ENCODE measurements around the gene APOBEC3H. TPM values are rescaled to one million over a fixed set of nuclear protein-coding genes. Genes with fewer than 3 reads are reported as not detected.
A peak's percentile ranks its signal among the peaks of the same experiment; 100 is the strongest.
"Not testable (repeated sequence)": the region's sequence is repeated elsewhere in the genome, so short reads cannot be mapped to it uniquely, and the experiment has no call there.

The APOBEC3H gene
- 1 to 10 TPM in 3 of 6 donors, under 1 TPM in 3; 0.78 to 4.2 (median 1.0) TPM for total RNA-seq

DNA sequence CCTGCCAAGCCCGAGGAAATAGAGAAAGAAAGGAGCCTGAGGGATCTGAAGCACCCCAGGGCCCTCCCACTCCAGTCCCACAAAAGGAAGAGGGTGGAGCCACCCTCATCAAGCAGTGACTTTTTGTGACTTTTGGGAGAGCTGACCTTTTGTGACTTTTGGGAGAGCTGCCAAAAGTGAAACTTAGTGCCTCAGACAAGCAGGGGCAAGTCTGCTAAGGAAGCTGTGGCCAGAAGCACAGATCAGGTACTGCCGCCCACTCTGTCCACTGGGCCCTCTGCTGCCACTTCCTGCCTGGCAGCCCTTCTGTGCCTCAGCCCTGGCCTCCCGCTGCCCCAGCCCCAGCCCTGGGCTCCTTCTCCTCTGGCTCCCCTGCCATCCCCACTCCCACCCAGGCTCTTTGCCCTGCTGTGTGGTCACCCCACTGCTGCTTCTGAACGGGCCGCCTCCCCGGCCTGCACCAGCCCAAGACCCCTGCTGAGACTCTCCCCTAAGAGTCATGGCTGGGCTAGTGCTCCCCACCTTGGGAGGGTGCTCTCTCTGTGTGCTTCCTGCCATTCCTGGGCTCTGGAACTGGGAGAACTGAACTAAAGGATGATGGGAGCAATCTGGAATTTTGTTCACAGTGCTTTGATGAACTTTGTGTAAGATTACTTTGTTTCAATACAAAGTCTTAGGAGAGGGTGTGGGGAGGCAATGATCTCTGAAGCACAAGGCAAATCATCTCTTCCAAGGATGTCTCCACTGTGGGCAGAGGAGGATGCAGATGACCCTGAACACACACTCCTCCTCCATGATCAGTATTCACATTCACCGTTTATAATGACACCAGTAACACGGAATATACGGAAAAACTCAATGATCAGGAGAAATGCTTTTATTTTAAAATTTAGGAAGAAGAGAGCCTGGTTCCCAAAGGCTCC is at the start of gene APOBEC3H:
Gene APOBEC3H (plus strand): TSS at position 147 of the 923 bp plus-strand sequence. CDS start 3,035 bp downstream, outside the sequence.
- Histone ChIP-seq H3K9me3 (no peaks in the 10 kb centered on the region), H3K4me1 (peaks cover 7 to 13% (median 12%) of the 10 kb centered on the region in 4 donors), H3K27ac (peak within 1 kb of the TSS in 3 of 4 donors; percentile 67 to 80 (median 75)), H3K27me3 (no peaks in the 10 kb centered on the region), H3K36me3 (no peaks in the 10 kb centered on the region), H3K4me3 (no peak within 1 kb of the TSS)
- ATAC-seq (ENCODE audit: low FRiP score in 2 of 2) (peak; percentile 58 to 66), DNase-seq (peak; percentile 44 to 77)
- 63 to 68% methylated on average over 7 to 9 of the region's 9 CpGs for WGBS, 2 donors
- TF ChIP-seq EP300 (IDR thresholded peaks at IDR 0.05) = no peak
- TF ChIP-seq, protein P1, sequence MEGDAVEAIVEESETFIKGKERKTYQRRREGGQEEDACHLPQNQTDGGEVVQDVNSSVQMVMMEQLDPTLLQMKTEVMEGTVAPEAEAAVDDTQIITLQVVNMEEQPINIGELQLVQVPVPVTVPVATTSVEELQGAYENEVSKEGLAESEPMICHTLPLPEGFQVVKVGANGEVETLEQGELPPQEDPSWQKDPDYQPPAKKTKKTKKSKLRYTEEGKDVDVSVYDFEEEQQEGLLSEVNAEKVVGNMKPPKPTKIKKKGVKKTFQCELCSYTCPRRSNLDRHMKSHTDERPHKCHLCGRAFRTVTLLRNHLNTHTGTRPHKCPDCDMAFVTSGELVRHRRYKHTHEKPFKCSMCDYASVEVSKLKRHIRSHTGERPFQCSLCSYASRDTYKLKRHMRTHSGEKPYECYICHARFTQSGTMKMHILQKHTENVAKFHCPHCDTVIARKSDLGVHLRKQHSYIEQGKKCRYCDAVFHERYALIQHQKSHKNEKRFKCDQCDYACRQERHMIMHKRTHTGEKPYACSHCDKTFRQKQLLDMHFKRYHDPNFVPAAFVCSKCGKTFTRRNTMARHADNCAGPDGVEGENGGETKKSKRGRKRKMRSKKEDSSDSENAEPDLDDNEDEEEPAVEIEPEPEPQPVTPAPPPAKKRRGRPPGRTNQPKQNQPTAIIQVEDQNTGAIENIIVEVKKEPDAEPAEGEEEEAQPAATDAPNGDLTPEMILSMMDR (IDR thresholded peaks at IDR 0.05) = no peak
- peak in 1 of 4 donors; percentile 13 for TF ChIP-seq POLR2A (IDR thresholded peaks at IDR 0.05)
- TF ChIP-seq POLR2AphosphoS5 (IDR thresholded peaks at IDR 0.05) = no peak

GRCh38 chr22:39049486-39049885 is 47.6 kb upstream of the APOBEC3H start:
- not testable (repeated sequence) for H3K27ac ChIP-seq; H3K4me1 ChIP-seq; H3K36me3 ChIP-seq; H3K4me3 ChIP-seq; ATAC-seq (ENCODE audit: low FRiP score in 2 of 2); H3K9me3 ChIP-seq; DNase-seq; H3K27me3 ChIP-seq
- 82 to 86% methylated on average over 7 of the region's 7 CpGs for WGBS, 2 donors

- not testable (repeated sequence) for H3K4me3 ChIP-seq, H3K4me1 ChIP-seq, H3K9me3 ChIP-seq, H3K27me3 ChIP-seq, H3K27ac ChIP-seq, H3K36me3 ChIP-seq, DNase-seq
- peak in 1 of 2 donors; percentile 6 for ATAC-seq (ENCODE audit: low FRiP score in 2 of 2)
- 81 to 90% methylated on average over 10 to 14 of the region's 18 CpGs for WGBS, 2 donors
These were observed 45.1 kb upstream of the APOBEC3H start for GRCh38 chr22:39051844-39052495.

- WGBS, 2 donors = 91% methylated on average over 11 of the region's 11 CpGs
- H3K4me3 ChIP-seq = no peak overlapping the region
- ATAC-seq (ENCODE audit: low FRiP score in 2 of 2) (no peak), DNase-seq (no peak)
- TF ChIP-seq POLR2A (IDR thresholded peaks at IDR 0.05) = no peak
- TF ChIP-seq, protein P1 (IDR thresholded peaks at IDR 0.05) = no peak
- TF ChIP-seq POLR2AphosphoS5 (IDR thresholded peaks at IDR 0.05) = no peak
- no peak for TF ChIP-seq EP300 (IDR thresholded peaks at IDR 0.05)
- no peaks in the 10 kb centered on the region for H3K4me1 ChIP-seq
- H3K27ac ChIP-seq = no peak overlapping the region
- no peaks in the 10 kb centered on the region for H3K9me3 ChIP-seq
- H3K27me3 ChIP-seq = no peaks in the 10 kb centered on the region
- H3K36me3 ChIP-seq = no peaks in the 10 kb centered on the region
These were observed 41.4 kb upstream of the APOBEC3H start for GRCh38 chr22:39055658-39056057.

GRCh38 chr22:39061290-39061689 is 35.8 kb upstream of the APOBEC3H start:
- 51 to 59% methylated on average over 6 of the region's 6 CpGs for WGBS, 2 donors
- not testable (repeated sequence) for ATAC-seq (ENCODE audit: low FRiP score in 2 of 2); DNase-seq; H3K36me3 ChIP-seq; H3K27me3 ChIP-seq; H3K4me1 ChIP-seq; H3K27ac ChIP-seq; H3K4me3 ChIP-seq; H3K9me3 ChIP-seq

DNA sequence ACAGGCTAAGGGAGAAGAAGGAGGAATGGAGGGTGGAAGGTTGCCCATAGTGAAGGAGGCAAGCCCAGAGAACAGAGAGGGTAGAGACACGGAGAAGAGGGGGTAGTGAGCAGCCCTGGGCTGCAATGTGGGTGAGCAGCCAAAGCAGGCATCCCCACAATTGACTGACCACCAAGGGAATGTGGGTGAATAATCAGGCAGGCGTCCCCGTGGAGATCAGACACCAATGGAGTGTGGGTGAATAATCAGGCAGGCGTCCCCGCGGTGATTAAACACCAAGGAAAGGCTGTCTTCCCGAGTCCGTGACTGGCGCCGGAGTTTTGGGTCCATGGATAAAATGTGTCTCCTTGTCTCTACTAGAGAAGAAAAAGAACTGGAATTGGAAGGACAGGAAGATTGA is 35.1 kb upstream of the APOBEC3H start:
- H3K36me3 ChIP-seq; H3K4me3 ChIP-seq; H3K4me1 ChIP-seq; H3K27ac ChIP-seq; DNase-seq; ATAC-seq (ENCODE audit: low FRiP score in 2 of 2); H3K27me3 ChIP-seq; H3K9me3 ChIP-seq: not testable (repeated sequence)
- 80 to 87% methylated on average over 10 of the region's 10 CpGs for WGBS, 2 donors

DNA sequence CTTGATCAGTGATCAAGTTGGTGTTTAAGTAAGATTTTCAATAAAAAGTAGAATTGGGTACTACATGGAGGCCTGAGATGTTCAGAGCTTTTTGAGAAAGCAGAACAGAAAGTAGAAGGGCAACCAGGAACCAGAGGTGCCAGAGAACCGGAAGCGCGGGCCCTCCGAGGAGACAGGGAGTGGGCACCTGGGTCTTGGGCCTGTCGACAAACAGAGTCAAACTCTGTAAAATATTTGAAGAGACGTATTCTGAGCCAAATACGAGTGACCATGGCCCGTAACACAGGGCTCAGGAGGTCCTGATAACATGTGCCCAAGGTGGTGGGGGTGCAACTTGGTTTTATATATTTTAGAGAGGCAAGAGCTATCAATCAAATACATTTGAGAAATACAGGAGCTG is 33.1 kb upstream of the APOBEC3H start:
- not testable (repeated sequence) for H3K36me3 ChIP-seq; DNase-seq; H3K4me1 ChIP-seq; H3K27ac ChIP-seq; H3K4me3 ChIP-seq; ATAC-seq (ENCODE audit: low FRiP score in 2 of 2); H3K9me3 ChIP-seq; H3K27me3 ChIP-seq
- 86 to 98% methylated on average over 8 of the region's 8 CpGs for WGBS, 2 donors

DNA sequence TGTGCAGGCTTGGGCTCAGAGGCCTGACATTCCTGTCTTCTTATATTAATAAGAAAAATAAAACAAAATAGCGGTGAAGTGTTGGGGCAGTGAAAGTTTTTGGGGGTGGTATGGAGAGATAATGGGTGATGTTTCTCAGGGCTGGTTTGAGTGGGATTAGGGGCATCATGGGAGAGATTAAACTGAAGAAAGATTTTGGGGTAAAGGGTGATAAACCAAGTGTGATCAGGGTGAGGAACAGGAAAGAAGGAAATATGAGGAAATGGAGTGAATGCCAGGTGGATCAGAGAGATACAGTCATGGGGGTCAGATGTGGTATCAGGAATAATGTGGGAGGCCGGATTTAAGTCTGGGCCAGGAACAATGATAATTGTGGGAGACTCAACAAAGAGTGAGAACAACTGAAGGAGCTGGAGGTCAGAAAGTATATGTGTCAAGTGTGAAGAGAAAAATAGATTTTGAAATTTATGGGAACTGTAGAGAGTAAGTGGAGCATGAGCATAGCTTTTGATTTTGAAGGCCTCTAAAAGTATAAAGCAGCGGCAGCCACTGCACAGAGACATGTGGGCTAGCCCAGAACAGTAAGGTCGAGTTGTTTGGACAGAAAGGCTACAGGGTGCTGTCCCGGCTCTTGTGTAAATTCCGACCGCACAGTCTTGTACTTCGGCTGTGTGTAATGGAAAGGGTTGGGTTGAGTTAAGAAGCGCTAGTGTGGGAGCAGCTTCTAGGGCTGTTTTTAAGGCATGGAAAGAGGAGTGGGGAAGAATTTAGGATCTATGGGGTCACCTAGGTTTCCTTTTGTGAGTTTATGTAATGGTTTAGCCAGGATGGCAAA is 30.4 kb upstream of the APOBEC3H start:
- not testable (repeated sequence) for H3K4me3 ChIP-seq; H3K4me1 ChIP-seq; H3K9me3 ChIP-seq; H3K27me3 ChIP-seq; H3K27ac ChIP-seq; DNase-seq; ATAC-seq (ENCODE audit: low FRiP score in 2 of 2); H3K36me3 ChIP-seq
- 81 to 82% methylated on average over 9 of the region's 9 CpGs for WGBS, 2 donors
